Uterus (tissue), 2 donors: ENCODE results near the gene ULK4.

Experiments used
- CTCF ChIP-seq, 4 experiments: fragments of 200-600 bp in 2 of 4; fragments of 450-650 bp in 2 of 4; sonication (generic) in 2 of 4; IDR thresholded peaks; one replicate each; pipeline ENCODE4 v1.5.1; 2016 to 2019; ENCODE audit warnings: antibody characterized with exemption in 4 of 4, mild to moderate bottlenecking in 2 of 4, moderate library complexity in 1 of 4
- POLR2A ChIP-seq, 2 donors: fragments of 450-650 bp; IDR thresholded peaks; one replicate each; pipeline ENCODE4 v1.6.1; 2016; ENCODE audit warnings: antibody characterized with exemption in 2 of 2, mild to moderate bottlenecking in 1 of 2, moderate library complexity in 1 of 2

- TF ChIP-seq CTCF (IDR thresholded peaks at IDR 0.05) (no peak), POLR2A (IDR thresholded peaks at IDR 0.05) (no peak)
Observed at GRCh38 chr3:41578798-41579197, 383.1 kb downstream of the ULK4 start.
